ENCODE measurements around the gene SLC39A6.

DNA sequence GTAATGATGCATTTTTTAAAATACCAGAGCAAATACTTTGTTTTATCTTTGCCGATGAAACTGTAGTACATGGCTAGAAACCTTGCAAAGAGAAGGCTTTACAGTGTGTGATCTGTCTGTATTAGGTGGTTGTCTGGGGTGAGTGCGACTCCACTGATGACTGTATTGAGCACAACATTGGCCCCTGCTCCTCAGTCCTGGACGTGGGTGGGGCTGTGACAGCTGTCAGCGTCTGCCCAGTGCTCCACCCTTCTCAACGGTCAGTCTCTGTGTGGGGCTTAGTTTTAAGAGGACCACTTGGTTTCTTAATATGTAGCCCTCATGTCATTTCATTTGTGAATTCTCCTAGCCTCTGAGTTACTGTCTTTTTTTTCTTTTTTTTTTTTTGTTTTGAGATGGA, 40.8 kb upstream of the SLC39A6 start:
- TF ChIP-seq POLR2A (IDR thresholded peaks at IDR 0.05; ENCODE audit: low read length) (no peak), GATA1 (IDR thresholded peaks at IDR 0.05; ENCODE audit: low read depth, low read length) (no peak)

Data from erythroblast (primary cell).